Middle frontal gyrus (tissue), 1 donor: Measurements from ENCODE around the gene ACTL10.
A peak's percentile ranks its signal among the peaks of the same experiment; 100 is the strongest.

ENCODE experiments used
- DNase-seq: peaks from one replicate; pipeline ENCODE4 v3.0.0-alpha.2; 2015; ENCODE audit warnings: low spot score; ENCODE audit errors: extremely low spot score

The ACTL10 gene

DNA sequence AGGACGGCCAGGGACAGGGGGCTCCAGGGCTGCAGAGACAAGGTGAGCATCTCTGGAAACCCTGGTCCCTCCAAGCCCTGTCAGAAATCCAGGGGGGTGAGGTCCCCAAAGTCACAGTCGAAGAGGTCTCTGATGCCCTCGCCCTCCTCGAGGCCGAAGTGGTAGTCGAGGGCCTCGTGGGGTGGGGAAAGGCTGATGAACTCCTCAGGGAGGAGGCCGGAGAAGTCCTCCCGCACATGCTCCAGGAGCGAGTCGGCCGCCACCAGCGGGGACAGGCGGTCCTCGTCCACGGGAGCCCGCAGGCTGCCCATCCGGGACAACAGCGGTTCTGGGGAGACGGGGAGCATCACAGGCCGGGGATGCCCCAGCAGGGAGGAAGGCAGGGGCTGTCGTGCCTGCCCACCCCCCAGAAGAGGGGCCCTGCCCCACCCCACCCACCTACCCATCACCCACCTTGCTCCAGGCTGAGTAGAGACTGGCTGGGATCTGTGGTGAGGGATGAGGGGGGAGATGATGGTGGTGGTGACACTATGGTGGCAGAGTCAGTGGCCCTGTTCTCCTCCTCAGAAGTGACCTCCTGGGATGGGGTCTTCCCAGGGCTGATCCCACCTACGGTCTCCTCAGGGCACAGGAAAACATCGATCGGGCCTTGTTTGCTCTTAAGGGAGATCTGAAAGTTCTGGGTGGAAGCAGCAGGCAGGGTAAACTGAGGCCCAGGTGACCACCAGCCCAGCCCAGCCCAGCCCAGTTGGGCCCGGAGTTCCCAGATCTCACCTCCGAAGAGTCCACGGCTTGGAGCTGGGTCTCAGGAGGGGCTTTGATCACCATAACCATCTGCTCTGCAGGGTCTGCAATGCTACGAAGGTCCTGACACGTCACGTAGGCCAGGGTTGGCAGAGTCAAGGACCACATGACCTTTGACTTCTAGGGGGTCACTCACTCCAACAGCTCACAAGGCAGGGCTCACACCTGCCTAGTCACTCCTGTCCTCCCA lies 10.2 kb downstream of the ACTL10 start:
- DNase-seq: no peak

DNA sequence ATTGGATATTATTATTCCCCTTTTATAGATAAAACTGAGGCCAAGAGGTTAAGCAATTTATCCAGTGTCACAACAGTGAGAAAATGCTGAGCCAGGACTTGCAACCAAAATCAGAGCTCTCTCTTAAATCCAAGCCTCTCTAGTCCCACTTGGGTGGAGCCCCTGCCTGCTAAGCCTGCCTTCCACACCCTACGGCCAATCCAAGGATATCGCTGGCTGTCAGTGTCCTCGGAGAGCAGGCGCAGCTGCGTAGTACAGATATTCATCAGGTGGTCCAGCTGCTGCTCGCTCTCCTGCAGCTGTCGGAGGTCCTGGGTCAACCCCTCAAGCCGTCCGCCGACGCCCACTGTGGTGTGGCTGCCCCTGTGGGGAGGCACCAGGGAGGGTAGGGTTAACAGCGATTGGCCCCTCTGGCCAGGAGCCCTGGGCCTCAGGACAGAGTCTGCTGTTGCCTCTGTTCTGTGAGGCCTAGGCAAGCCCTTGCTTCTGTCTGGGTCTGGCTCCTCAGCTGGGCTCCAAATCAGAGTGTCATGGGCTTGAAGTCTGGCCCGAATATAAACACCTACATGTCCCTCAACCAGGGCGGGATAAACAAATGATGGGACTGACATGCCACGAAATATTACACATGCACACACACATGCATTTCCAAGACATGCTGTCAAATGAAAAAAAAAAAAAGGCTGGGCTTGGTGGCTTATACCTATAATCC lies 11.4 kb downstream of the ACTL10 start:
- no peak for DNase-seq

DNA sequence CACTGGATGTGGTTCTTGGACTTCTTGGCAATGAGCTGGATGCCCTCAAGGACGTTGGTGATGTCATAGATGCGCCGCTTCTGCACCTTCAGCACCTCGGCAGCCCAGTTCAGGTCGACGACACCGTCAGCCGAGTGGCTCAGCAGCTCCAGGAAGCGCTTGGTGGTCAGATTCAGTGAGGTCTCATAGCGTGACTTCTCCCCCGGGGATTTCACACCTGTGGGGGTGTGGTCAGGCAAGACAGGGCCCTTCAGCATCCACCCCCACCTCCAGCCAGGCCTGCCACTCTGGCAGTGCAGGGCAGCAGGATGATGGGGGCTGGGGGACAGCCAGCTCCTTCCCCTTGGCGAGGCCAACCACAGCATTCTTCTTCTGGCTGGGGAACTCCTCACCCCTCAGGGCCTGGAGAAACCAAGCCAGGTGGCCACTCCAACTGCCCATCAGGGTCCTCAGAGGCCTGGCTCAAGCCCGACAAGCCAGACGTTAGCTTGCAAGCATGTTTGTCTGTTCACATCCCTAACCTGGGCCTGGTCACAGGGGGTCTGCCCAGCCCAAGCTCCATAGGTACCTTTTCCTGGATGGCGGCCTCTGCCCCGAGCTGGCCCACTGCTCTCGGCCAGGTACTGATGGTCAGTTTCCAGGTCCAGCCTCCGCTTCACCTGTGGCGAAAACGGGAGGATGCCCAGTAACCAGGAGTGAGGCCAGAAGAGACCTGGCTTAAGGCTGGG lies 13.2 kb downstream of the ACTL10 start:
- no peak for DNase-seq

DNA sequence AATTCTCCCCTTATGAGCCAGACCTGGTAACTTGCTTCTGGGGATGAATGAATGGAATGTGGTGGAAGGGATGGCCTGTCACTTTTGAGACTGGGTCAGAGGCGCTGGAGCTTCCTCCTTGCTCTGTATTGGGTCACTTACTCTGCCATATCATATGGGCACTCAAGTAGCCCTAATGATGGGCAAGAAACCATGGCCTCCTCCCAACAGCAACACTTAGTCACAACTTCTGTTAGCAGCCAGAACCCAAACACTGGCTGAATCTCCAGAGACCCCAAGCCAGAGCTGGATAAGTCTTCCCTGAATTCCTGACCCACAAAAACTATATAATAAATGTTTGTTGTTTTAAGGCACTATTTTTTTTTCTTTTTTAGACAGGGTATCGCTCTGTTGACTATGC lies 13.9 kb downstream of the ACTL10 start:
- no peak for DNase-seq

DNA sequence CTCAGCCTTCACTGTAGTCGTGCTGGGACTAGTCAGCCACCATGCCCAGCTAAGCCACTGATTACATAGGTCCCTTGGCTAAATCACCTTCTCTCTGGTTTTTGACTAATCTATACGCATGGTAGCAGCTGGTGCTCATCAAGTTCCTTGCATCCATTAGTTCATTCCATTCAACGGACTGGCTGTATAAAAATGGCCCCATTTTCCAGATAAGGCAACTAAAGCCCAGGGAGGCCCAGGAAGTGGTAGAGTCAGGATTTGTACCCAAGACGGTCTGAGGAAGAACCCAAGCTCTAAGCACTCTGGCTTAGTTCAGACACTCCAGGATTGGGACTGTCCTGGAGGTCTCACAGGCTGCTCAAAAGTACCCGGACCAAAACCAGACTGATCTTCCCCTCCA lies 14.5 kb downstream of the ACTL10 start:
- no peak for DNase-seq

DNA sequence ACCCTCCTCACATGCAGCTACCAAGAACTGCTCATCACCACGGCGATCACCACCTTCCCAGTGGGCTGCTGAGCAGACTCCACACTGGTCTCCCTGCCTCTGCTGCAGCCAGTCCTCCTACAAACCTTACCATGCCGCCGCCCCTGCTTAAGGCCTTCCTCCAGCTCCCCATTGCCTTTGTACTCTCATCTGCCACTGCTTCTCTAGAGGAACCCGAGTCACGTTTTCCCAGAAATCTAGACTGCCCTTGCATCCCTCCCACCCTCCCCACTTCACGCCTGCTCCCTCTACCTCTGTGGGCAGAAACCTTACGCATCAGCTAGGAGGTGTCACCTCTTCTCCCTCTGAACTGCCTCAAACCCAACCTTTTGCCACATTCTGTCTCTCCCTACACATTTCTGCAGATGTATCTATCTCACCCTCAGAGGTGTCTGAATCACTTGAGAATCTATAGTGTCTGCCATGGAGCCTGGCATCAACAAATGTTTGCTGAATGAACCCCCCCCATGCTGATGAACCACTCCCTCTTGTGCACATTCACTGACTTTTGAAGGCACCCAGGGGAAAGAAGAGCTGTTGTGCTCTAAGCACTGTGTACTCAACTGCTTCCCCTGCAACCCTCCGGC lies 15.1 kb downstream of the ACTL10 start:
- DNase-seq: no peak

DNA sequence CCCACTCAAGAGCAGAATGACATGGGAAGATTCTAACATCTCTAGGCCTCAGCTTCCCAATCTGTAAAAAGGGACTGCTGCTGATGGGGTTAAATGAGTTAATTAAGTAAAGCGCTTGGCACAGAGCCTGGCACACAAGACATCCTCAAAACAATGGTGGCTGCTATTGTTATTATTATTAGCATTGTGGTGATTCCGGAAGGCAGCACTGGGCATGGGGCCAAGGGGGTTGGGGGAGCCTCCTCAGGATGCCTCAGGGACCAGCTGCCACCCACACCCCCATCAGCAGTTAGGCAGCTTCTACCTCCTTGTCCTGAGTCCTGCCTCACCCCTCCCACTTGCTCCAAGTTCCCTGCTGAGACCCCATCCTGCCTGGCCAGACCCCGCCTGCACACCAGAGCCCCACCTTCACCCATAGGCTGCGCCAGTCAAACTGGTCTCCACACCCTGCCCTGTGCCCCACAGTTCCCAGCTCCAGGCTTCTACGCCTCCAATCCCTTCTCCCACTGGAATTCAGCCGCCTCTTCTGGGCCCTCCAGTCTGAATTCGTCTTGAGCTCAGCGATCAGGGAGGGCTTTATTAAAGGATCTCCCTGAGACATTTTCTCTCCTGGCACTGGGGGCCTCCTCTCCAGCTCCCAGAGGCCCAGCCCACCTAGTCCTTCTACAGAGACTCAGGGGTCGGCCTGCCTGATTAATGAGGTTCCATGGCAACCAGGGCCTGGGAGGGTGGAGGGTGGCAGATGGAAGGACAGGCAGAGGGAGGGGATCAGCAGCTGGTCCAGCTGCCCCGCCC lies 18.0 kb downstream of the ACTL10 start:
- no peak for DNase-seq

DNA sequence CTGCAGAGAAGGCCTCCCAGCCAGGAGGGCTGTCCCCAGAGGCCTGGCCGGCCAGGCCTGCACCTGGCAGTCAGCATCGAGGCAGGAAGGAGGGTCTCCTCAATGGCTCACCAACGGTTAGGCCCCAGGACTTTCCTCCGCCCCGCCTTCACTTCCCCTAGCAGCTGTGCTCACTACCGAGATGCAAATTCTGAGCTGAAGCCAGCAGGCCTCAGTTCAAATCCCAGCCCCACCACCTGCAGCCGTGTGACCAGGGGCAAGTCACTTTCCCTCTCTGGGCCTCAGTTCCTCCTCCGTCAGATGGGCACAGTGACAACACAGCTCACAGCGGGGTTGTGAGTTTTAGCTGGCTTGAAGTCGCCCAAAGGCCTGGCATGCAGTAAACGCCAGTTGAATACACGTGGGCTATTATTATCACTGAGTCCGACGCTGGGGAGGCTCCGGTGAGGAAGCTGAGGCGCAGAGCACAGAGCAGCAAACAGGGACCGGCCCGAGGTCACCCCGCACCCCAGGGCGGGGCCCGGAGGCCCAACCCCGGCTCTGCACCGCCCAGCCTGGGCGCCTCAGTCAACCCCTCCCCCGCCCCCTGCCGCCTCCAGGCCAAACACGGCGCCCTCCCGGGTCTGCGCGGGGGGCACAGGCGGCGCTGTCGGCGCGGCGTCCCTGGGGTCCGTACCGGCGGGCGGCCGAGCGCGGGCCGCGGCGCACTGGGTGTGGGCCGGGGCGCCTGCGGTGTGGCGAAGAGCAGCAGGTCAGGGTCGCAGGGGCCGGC lies 18.8 kb downstream of the ACTL10 start:
- no peak for DNase-seq

DNA sequence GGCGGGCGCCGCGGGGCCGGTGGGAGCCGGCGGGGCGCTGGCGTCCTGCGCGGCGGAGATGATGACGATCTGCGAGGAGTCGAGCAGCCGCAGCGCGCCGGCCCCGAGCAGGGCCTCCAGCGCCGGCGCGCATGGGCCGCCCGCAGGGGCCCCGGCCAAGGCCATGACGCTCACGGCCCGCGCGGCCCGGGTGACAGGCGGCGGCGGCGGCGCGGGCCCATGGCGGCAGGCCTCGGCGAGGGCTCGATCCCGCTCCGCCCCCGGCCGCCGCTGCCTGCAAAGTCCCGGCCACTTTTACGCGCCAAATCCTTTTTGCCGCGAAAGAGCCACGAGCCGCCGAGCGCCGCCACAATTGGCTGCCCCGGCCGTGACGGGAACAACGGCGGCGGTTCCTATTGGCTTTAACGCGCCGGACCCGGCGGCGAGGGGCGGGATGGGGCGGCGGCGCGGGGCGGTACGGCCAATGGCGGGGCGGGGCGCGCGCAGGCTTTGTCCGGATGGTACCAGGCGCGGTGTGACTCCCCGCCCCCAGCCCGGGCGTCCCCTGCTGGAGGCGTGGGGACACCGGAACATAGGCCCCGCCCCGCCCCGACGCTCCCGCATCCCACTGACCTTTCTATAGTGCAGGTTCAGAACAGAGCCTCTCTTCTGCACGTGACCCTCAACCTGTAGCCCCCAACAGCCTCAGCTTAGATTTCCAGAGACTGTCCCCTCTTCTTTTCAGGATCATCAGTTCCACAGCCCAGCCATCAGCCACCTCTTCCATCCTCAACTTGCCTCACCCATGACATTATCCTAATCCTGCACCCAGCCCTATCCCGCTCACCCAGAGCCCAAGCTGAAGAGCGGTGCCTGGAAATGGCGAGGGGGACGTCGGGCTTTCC lies 19.6 kb downstream of the ACTL10 start, which contains the start of gene E2F1:
TSS of gene E2F1 (minus strand) at position 286 of the 884 bp plus-strand sequence. CDS start at position 165, 121 bp downstream.
- peak; percentile 93 for DNase-seq

DNA sequence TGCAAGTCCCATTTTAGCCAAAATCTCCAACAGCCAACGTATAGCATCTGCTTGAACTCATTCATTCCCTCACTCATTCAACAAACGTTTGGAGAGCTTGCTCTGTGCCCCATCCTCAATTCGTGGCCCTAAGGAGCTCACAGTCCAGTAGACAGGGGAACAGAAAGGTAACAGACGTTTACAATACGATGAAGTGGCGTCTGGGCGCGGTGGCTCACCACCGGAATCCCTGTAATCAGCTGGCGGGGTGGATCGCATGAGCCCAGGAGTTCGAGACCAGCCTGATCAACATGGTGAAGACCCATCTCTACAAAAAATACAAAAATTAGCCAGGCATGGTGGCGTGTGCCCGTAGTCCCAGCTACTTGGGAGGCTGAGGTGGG lies 20.2 kb downstream of the ACTL10 start:
- DNase-seq: no peak

DNA sequence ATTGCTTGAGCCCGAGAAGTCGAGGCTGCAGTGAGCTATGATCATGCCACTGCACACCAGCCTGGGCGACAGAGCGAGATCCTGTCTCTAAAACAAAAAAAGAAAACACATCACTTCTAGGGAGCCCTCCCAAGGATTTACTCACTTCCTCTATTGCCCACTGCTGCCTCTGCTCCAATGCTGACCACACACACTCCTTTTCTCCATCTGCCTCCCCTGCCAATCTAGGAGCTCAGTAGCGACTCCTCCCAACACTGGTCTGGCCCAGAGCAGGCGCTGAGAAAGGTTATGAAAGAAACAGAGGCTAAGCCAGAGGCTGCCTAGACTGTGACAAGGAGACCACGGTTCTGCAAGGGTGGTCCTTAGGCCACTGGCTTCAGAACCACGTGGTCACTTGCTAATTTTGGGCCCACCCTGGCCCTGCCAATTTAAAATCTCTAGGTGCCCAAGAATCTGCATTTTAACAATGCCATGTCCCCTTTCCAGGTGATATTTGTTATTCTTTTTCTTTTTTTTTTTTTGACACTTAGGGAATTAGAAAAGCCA lies 20.7 kb downstream of the ACTL10 start:
- no peak for DNase-seq

DNA sequence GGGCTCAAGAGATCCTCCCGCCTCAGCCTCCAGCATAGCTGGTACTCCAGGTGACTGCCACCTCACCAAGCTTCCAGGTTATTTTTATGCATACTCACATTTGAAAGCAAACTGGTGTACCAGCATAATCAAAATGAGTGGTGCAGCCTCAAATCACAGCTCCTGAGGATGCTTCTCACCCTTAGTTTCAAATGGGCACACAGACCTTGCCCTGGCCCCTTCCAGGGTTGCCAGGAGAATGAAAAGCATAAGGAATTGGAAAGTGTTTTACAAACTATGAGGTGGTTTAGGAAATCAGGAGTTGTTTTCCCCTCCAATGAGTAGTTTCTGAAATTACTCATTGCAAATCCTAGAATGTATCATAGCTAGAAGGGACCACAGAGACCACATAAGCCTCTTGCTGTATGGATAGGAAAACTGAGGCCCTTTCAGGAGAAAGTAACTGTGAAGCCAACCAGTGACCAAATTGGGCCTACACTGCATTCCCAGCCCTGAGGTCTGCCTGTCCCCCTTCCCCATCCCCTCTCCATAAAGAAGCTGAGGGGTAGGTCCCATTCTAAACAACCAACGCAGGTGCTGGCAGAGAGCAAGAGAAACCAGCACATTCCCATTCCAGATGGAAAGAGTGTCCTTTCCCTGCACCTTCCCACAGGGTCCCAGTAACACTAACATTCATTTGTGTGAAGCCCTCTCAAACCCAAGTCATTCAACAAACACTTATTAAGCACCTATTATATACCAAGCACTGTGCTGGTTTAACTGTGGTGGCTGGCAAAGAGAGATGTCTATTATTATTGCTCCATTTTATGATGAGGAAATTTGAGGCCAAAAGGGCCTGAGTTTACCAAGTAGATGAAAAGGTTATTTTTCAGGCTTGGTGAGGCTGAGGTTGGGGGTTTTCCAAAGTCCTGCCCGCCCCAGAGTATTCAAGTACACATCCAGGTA lies 21.5 kb downstream of the ACTL10 start:
- DNase-seq: no peak

DNA sequence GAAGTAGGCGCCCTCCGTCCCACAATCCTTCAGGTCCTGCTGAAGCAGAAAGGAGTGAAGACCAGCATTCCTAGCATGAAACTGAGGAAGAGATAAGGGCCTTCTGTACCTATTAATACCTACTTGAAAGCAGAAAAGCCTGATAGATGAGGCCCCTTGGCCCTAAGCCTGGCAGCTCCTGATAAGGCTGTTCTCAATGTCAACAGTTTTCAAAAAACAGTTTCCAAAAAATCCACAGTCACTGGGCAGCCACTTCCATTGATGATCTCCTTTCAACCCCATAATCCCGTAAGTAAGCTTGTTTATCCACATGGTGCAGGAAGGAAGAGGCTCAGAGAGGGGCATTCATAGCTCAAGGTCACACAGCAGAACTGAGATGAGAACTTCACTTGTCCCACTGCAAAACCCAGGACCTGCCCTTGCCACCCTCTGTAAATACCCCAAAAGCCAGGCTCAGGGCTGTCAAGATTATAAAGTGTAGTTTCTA lies 22.2 kb downstream of the ACTL10 start:
- no peak for DNase-seq

DNA sequence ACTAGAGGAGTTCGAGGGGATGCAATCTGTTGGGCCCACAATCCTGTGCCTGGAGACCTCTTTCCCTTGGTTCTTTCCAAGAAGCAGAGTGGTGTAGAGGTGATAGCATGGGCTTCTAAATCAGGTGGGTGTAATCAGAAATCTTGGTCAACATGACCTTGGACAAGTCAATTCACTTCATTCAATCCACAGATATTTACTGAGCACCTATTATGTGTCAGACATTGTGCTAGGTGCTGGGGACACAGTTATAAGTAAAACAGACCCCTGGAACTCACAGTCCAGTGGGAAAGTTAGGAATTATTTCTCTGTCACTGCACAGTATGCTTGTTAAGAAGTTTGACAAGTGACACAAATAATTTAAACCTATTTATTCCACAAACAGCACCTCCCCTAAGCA lies 22.8 kb downstream of the ACTL10 start:
- no peak for DNase-seq

DNA sequence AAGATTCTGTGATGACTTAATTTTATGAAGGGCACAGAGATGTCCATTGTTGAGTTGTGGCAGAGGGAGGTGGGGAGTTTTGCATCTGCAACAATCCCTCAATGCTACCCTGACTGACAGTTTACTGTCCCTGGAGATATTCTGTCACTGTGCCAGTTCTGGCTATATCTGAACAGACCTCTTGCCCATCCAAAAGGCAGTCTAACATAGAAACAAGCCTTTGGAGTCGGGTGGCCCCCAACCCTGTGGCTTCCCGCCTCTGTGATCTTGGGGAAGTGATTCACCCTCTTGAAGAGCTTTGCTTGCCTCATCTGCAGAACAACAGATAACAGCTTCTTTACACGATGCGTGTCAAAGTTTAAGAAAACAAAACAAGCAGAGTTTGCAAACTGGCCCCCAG lies 23.2 kb downstream of the ACTL10 start:
- no peak for DNase-seq

DNA sequence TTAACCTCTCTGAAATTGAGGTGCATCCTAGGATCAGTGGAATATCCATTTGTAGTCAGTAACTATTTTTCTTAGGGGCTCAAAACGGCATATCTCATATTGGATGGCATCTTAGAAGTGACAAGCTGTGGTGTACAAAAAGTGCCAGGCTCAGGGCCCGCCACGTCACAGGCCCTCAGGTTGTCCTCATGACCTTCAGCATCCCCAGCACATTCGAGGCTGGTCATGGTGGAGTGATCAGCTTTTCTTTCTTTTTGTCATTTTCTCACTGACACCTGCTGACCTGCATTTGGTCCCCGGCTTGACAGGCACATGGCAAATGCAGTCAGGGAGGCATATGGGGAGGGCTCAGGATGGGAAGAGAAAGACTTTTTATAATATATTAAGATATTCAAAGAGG lies 26.5 kb downstream of the ACTL10 start:
- DNase-seq: no peak
